SU-DHL-6 (cell line): ENCODE measurements around the gene KRT77.

Source experiments
- H2AFZ ChIP-seq: fragments of 200-600 bp; sonication (generic); 2 replicates; pipeline ENCODE4 v1.6.1; 2014; ENCODE audit warnings: low read depth, mild to moderate bottlenecking, moderate library complexity, mixed read lengths, antibody characterized with exemption, low read length; ENCODE audit not compliant: severe bottlenecking
- H3F3A ChIP-seq: fragments of 200-600 bp; shearing (Covaris generic); 2 replicates; pipeline ENCODE4 v1.6.0; 2016; ENCODE audit warnings: antibody characterized with exemption, mild to moderate bottlenecking; ENCODE audit not compliant: insufficient read depth
- H3K27ac ChIP-seq: fragments of 200-600 bp; sonication (generic); 2 replicates; pipeline ENCODE4 v1.5.1; 2016; ENCODE audit warnings: low read depth, mild to moderate bottlenecking, low read length, moderate library complexity, mixed read lengths
- H3K27me3 ChIP-seq: fragments of 200-600 bp; sonication (generic), shearing (Covaris generic); 2 replicates; pipeline ENCODE4 v1.6.0; 2014; ENCODE audit warnings: mild to moderate bottlenecking, low read length
- H3K36me3 ChIP-seq: fragments of 200-600 bp; sonication (generic); 2 replicates; pipeline ENCODE4 v1.6.1; 2014; ENCODE audit warnings: mild to moderate bottlenecking, low read length, mixed read lengths
- H3K4me2 ChIP-seq: fragments of 300-600, 200-600 bp; shearing (Covaris generic), sonication (generic); 2 replicates; pipeline ENCODE4 v1.6.0; 2014; ENCODE audit warnings: low read length, low read depth, mild to moderate bottlenecking; ENCODE audit not compliant: poor library complexity, severe bottlenecking
- H3K4me3 ChIP-seq: fragments of 200-600 bp; sonication (generic); 2 replicates; pipeline ENCODE4 v1.5.1; 2014; ENCODE audit warnings: antibody characterized with exemption, low read length, mild to moderate bottlenecking, mixed read lengths; ENCODE audit not compliant: insufficient read depth, poor library complexity, severe bottlenecking
- H3K79me2 ChIP-seq: fragments of 200-600 bp; sonication (generic); 2 replicates; pipeline ENCODE4 v1.6.1; 2014; ENCODE audit warnings: mild to moderate bottlenecking, low read length, moderate library complexity; ENCODE audit not compliant: insufficient read depth
- H3K9ac ChIP-seq: fragments of 200-600 bp; sonication (generic); 2 replicates; pipeline ENCODE4 v1.7.0; 2014; ENCODE audit warnings: mild to moderate bottlenecking, low read length
- H3K9me2 ChIP-seq: fragments of 200-600 bp; sonication (generic); replicated peaks from 2 replicates; pipeline ENCODE4 v1.6.1; 2014; ENCODE audit warnings: low read length; ENCODE audit not compliant: insufficient read depth
- H3K9me3 ChIP-seq: fragments of 200-600 bp; sonication (generic); 2 replicates; pipeline ENCODE4 v1.6.1; 2014; ENCODE audit warnings: low read length, mixed read lengths; ENCODE audit not compliant: insufficient read depth
- H4K20me1 ChIP-seq: fragments of 200-600 bp; sonication (generic); 2 replicates; pipeline ENCODE4 v1.6.1; 2014; ENCODE audit warnings: low read depth, mild to moderate bottlenecking, antibody characterized with exemption, low read length, moderate library complexity, mixed read lengths
- EZH2phosphoT487 ChIP-seq: fragments of 200-600 bp; sonication (generic), shearing (Covaris generic); conservative IDR thresholded peaks from 2 replicates; pipeline ENCODE4 v1.6.1; 2018; ENCODE audit warnings: mild to moderate bottlenecking, antibody characterized with exemption, low read length, moderate library complexity, mixed read lengths
- TF ChIP-seq, protein P1 (sequence below): fragments of 200-600 bp; sonication (generic); IDR thresholded peaks from one replicate; pipeline ENCODE4 v1.5.1; 2017; ENCODE audit warnings: antibody characterized with exemption, mild to moderate bottlenecking, low read length, moderate library complexity; ENCODE audit not compliant: insufficient read depth, poor library complexity, severe bottlenecking

The KRT77 gene

DNA sequence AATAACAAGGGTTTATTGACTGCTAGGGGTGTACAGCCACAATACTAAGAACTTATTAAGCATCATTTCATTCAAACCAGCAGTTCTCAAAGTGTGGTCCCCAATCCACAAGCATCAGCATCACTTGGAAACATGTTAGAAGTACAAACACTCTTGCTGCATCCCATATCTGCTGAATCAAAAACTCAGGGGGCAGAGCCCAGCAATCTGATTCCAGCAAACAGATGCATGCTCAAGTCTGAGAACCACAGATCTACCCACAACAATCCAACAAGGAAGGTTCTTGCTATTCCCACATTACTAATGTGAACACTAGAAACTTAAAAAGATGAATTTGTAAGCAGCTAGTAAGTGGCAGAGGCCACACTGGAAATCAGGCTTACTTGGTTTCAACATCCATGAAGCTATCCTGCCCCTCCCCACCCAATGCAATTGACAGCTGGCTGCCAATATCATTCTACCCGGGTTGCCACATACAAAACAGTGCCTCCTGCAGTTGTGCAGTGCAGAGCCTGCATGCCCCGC, 6.2 kb downstream of the KRT77 start:
- no peaks in the 10 kb centered on the region for H3K36me3 ChIP-seq
- no peak overlapping the region for H3K9ac ChIP-seq
- no peaks in the 10 kb centered on the region for H3F3A ChIP-seq
- no peaks in the 10 kb centered on the region for H3K9me3 ChIP-seq
- H3K4me3 ChIP-seq: no peak overlapping the region
- H3K27ac ChIP-seq: no peak overlapping the region
- H3K27me3 ChIP-seq: no peaks in the 10 kb centered on the region
- no peaks in the 10 kb centered on the region for H3K9me2 ChIP-seq
- TF ChIP-seq, protein P1, sequence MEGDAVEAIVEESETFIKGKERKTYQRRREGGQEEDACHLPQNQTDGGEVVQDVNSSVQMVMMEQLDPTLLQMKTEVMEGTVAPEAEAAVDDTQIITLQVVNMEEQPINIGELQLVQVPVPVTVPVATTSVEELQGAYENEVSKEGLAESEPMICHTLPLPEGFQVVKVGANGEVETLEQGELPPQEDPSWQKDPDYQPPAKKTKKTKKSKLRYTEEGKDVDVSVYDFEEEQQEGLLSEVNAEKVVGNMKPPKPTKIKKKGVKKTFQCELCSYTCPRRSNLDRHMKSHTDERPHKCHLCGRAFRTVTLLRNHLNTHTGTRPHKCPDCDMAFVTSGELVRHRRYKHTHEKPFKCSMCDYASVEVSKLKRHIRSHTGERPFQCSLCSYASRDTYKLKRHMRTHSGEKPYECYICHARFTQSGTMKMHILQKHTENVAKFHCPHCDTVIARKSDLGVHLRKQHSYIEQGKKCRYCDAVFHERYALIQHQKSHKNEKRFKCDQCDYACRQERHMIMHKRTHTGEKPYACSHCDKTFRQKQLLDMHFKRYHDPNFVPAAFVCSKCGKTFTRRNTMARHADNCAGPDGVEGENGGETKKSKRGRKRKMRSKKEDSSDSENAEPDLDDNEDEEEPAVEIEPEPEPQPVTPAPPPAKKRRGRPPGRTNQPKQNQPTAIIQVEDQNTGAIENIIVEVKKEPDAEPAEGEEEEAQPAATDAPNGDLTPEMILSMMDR: no peak
- no peak for TF ChIP-seq EZH2phosphoT487
- H3K4me2 ChIP-seq: no peak overlapping the region
- H2AFZ ChIP-seq: no peak overlapping the region
- H4K20me1 ChIP-seq: no peaks in the 10 kb centered on the region
- no peaks in the 10 kb centered on the region for H3K79me2 ChIP-seq

- no peaks in the 10 kb centered on the region for H4K20me1 ChIP-seq
- no peak overlapping the region for H3K9ac ChIP-seq
- no peak overlapping the region for H2AFZ ChIP-seq
- H3F3A ChIP-seq: no peaks in the 10 kb centered on the region
- no peak overlapping the region for H3K4me3 ChIP-seq
- H3K27me3 ChIP-seq: no peaks in the 10 kb centered on the region
- H3K9me3 ChIP-seq: no peaks in the 10 kb centered on the region
- no peak overlapping the region for H3K27ac ChIP-seq
- TF ChIP-seq, protein P1: no peak
- TF ChIP-seq EZH2phosphoT487: no peak
- no peaks in the 10 kb centered on the region for H3K79me2 ChIP-seq
- H3K4me2 ChIP-seq: no peak overlapping the region
- H3K36me3 ChIP-seq: no peaks in the 10 kb centered on the region
- no peaks in the 10 kb centered on the region for H3K9me2 ChIP-seq
These were observed 6.7 kb downstream of the KRT77 start for GRCh38 chr12:52696588-52696987.

DNA sequence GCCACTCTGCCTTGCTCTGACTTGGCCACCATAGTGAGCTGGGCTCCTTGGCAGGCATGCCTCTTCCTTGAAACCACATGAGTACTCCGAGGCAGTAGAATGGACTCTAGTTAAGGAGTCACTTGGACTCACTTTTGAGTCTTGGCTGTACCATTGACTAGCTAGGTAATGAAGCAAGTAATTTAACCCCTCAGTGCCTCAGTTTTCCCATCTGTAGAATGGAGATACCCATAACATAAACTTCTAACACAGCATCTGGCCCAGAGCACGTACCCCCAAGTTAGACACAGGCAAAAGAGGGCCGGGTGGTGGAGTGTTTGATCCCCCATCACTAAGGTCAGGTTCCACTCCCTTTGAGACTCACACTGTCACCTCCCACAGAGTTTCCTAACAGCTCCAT, 8.3 kb downstream of the KRT77 start:
- no peak overlapping the region for H3K27ac ChIP-seq
- no peak overlapping the region for H3K4me3 ChIP-seq
- no peak overlapping the region for H3K4me2 ChIP-seq
- no peaks in the 10 kb centered on the region for H3K36me3 ChIP-seq
- H3K9me2 ChIP-seq: no peaks in the 10 kb centered on the region
- H3K9ac ChIP-seq: no peak overlapping the region
- no peaks in the 10 kb centered on the region for H3K79me2 ChIP-seq
- no peaks in the 10 kb centered on the region for H3F3A ChIP-seq
- no peaks in the 10 kb centered on the region for H4K20me1 ChIP-seq
- H3K9me3 ChIP-seq: no peaks in the 10 kb centered on the region
- no peaks in the 10 kb centered on the region for H3K27me3 ChIP-seq
- no peak for TF ChIP-seq EZH2phosphoT487
- TF ChIP-seq, protein P1: no peak
- H2AFZ ChIP-seq: no peak overlapping the region
